SJCRH30 (cell line): Measurements from ENCODE around the gene NFXL1. TPM values are rescaled to one million over a fixed set of nuclear protein-coding genes. Genes with fewer than 3 reads are reported as not detected.
"Not testable (repeated sequence)": the region's sequence is repeated elsewhere in the genome, so short reads cannot be mapped to it uniquely, and the experiment has no call there.

Experiments used
- DNase-seq, 2 experiments: peaks; one replicate each; pipeline ENCODE4 v3.0.0-alpha.2; 2015 to 2020
- H3K27ac ChIP-seq: fragments of 250-450 bp; sonication (Bioruptor Pico); 2 replicates; pipeline ENCODE4 v1.5.1; 2020; ENCODE audit warnings: mild to moderate bottlenecking, moderate library complexity
- H3K27me3 ChIP-seq: fragments of 250-450 bp; sonication (Bioruptor Pico); 2 replicates; pipeline ENCODE4 v1.5.1; 2020; ENCODE audit warnings: mild to moderate bottlenecking, moderate library complexity
- H3K36me3 ChIP-seq: fragments of 250-450 bp; sonication (Bioruptor Pico); 2 replicates; pipeline ENCODE4 v1.5.1; 2020; ENCODE audit warnings: mild to moderate bottlenecking, moderate library complexity
- H3K4me1 ChIP-seq: fragments of 250-450 bp; sonication (Bioruptor Pico); 2 replicates; pipeline ENCODE4 v1.5.1; 2020; ENCODE audit warnings: mild to moderate bottlenecking, moderate library complexity
- H3K4me3 ChIP-seq: fragments of 250-450 bp; sonication (Bioruptor Pico); 2 replicates; pipeline ENCODE4 v1.5.1; 2020; ENCODE audit warnings: mild to moderate bottlenecking, moderate library complexity
- H3K9me3 ChIP-seq: fragments of 250-450 bp; sonication (Bioruptor Pico); replicated peaks from 2 replicates; pipeline ENCODE4 v1.5.1; 2020; ENCODE audit warnings: mild to moderate bottlenecking, moderate library complexity
- total RNA-seq: library from RNA; depleted of rRNA; stranded (reverse); fragments of >200 nt; shearing (Covaris generic); gene quantifications from 2 replicates; pipeline ENCODE4 v1.2.3, GENCODE V29; 2014; rRNA removed

Gene NFXL1
- 12.4 and 12.6 TPM in 2 replicates for total RNA-seq

DNA sequence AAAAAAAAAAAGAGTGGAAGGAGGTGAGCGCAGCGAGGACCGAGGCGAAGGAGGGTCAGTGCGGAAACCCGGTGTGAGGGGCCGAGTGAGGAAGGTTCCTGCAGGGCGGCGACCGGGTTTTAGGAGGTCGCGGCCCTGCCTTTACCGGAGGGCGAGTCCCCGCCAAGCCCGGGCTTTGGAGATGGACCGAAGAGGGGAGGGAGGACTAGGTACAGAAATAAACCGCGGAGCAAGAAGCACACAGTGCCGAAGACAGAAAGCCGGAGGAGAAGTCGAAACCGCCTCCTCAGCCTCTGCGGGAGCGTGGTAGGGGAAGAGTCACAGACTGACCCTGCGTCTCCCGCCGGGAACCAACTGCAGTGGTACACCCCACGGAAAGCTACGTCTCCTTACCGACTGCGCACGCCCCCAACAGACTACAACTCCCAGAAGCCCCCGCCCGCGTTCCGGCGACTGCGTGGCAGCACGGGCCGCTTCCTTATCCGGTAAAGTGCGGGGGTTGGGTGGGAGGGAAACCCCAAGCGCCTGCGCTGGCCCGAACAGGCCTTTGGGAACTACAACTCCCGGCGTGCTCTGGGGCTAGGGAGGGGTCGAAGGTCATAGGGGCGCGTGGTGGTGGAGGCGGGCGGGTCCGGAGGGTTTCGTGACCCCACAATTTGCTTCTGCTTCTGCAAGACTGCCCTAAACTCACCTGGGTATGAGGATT, at the start of gene NFXL1:
Gene NFXL1, minus strand, starts transcription at position 364 of the 706 bp plus-strand sequence. CDS start 380 bp downstream, outside the sequence.
- Histone ChIP-seq H3K27ac (peak within 1 kb of the TSS; percentile 59), H3K36me3 (peaks cover 20% of the 10 kb centered on the region), H3K4me1 (peaks cover 4% of the 10 kb centered on the region; the same call in 1 of the 2 replicates), H3K9me3 (no peaks in the 10 kb centered on the region), H3K4me3 (peak within 1 kb of the TSS; percentile 94), H3K27me3 (no peaks in the 10 kb centered on the region)
- peak; percentile 96 to 97 for DNase-seq

DNA sequence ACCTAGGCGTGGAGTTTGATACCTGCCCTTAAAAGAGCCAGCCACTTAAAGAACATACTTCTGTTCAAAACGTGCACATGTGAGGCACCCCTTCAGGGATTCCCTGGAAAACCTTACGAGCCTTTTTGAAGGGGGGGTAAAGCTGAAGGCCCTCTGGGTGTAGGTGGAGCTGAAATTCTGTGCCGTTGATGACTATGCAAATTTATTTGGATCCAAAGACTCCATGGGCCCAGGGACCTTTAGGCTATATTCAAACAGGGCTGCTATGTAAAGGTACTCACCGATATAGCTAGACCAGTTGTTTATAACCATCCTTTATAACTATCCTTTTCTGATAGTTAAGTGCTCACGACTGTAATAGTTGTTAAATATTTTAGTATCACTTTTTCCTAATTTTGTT, 40.3 kb upstream of the NFXL1 start:
- H3K27me3 ChIP-seq = no peaks in the 10 kb centered on the region
- no peaks in the 10 kb centered on the region for H3K4me1 ChIP-seq
- no peak for DNase-seq
- no peaks in the 10 kb centered on the region for H3K9me3 ChIP-seq
- H3K27ac ChIP-seq = no peak overlapping the region
- no peaks in the 10 kb centered on the region for H3K36me3 ChIP-seq
- no peak overlapping the region for H3K4me3 ChIP-seq

DNA sequence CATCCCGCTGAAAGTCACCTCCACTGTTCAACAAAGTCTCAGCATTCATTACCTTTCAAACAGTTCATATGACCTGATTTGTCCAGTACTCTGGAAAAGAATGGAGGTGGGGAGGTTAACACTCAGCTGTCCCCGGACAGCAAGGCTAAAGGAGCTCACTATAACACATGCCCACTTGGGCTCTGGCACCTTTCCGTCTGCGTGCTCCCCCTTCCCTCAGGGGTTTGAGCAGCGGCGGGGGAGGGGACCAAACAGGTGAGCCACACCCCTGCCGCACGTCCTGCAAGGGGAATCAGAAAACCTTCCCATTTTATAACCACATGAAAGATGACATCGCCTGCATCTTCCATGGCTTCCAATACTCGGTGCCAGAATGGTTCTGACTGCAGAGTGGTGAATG, 39.9 kb upstream of the NFXL1 start:
- Histone ChIP-seq H3K9me3 (no peaks in the 10 kb centered on the region), H3K4me1 (no peaks in the 10 kb centered on the region), H3K4me3 (no peak overlapping the region), H3K27me3 (no peaks in the 10 kb centered on the region), H3K36me3 (no peaks in the 10 kb centered on the region), H3K27ac (no peak overlapping the region)
- no peak for DNase-seq

DNA sequence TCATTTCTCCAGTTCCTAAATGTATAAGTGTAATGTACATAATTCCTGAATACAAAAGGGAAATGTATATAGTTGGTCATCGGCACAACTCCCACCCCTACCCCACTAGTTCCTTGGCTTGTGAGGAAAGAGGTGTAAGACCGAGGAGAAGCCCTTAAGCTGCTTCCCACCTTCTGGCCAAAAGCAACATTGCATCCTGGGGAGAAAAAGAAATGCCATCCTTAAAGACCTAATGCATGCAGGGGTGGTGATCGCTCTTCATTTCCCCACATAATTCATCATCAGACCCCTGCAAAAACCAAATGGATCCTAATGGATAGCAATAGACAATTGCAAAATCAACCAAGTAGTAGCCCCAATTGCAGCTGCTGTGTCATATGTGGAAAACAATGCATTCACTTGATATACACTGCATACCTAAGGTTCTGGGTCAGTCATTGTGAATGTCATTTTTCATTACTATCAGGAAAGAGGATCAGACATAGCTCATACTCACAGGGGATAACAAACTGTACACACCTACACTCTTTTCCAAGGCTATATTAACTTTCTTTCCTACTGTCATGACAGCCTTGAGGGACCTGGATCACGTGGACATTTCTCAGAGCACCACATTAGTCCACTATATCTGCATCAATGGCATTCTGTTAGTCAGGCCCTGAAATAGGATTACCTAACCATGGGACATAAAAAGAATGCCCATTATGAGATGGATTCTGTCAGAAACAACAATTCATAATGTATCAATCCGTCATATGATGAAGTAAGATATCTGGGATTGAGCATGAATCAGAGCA, 31.7 kb upstream of the NFXL1 start:
- H3K4me1 ChIP-seq = no peaks in the 10 kb centered on the region
- H3K36me3 ChIP-seq = no peaks in the 10 kb centered on the region
- no peaks in the 10 kb centered on the region for H3K9me3 ChIP-seq
- H3K27ac ChIP-seq = no peak overlapping the region
- DNase-seq = no peak
- H3K27me3 ChIP-seq = no peaks in the 10 kb centered on the region
- no peak overlapping the region for H3K4me3 ChIP-seq

DNA sequence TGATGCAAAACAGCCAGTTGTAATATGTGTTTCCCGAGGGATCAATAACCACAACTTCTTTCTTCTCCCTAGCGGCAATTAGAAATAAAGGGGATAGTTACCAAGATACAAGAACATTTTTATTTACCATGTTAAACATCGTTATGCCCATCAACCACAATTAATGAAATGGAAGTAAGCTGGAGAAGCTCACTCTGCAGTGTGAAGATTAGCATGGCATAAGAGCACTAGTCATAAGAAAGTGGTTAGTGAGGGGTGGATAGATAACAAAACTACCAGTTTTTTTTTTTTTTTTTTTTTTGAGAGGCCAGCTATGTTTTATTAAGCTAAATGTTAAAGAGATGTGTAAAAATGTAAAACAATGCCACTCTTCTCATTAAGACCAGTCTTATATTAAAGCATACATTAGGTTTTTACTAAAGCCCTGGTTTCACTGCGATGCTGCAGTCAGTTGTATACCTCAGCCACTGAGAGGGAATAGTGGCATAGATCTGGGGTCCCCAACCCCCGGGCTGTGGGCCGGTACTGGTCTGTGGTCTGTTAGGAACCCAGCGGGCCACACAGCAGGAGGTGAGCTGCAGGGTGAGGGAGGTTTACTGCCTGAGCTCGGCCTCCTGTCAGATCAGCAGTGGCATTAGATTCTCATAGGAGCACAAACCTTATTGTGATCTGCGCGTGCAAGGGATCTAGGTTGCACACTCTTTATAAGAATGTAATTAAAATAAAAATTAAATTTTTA, 27.9 kb upstream of the NFXL1 start:
- no peak overlapping the region for H3K27ac ChIP-seq
- H3K27me3 ChIP-seq = no peaks in the 10 kb centered on the region
- no peak overlapping the region for H3K4me3 ChIP-seq
- H3K9me3 ChIP-seq = no peaks in the 10 kb centered on the region
- DNase-seq = no peak
- no peaks in the 10 kb centered on the region for H3K4me1 ChIP-seq
- H3K36me3 ChIP-seq = no peaks in the 10 kb centered on the region

DNA sequence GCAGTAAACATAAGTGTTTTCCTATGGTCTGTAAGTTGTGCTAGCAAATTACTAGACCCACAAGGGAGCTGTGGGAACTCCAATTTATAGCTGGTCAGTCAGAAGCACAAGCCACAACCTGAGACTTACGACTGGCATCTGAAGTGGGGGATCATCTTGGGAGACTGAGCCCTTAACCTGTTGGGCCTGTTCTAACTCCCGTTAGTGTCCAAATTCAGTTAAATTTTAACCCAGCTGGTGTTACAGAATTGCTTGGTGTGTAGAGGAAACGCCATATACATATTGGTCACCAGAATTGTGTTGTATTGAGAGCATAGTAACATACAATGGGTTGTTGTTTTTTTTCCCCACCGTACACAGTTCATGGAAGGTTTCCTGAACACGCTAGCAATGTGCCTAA, 25.1 kb upstream of the NFXL1 start:
- no peaks in the 10 kb centered on the region for H3K36me3 ChIP-seq
- no peak for DNase-seq
- no peaks in the 10 kb centered on the region for H3K27me3 ChIP-seq
- H3K4me3 ChIP-seq = no peak overlapping the region
- H3K27ac ChIP-seq = no peak overlapping the region
- H3K4me1 ChIP-seq = no peaks in the 10 kb centered on the region
- H3K9me3 ChIP-seq = no peaks in the 10 kb centered on the region

DNA sequence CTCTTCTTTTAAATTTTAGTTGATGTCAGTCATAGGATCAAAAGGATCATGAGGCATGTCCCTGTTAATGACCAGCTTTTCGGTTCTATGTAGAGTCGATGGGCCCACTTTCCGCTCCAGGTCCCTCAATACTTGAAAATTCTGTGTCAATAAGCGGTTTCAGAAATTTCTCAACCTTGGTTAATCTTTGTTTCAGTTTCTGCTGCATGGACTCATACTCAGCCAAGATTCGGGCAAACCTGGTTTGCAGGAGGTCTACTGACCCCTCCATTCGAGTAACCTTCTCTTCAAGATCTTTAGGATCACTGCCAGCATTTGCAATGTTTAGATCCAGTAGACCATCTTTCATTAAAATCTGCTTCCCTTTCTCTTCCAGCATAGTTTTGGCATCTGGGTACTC, 22.0 kb upstream of the NFXL1 start:
- Histone ChIP-seq H3K4me3 (no peak overlapping the region), H3K27me3 (no peaks in the 10 kb centered on the region; the same call in 1 of the 2 replicates), H3K27ac (no peak overlapping the region), H3K36me3 (no peaks in the 10 kb centered on the region), H3K4me1 (no peaks in the 10 kb centered on the region), H3K9me3 (no peaks in the 10 kb centered on the region)
- DNase-seq = no peak

DNA sequence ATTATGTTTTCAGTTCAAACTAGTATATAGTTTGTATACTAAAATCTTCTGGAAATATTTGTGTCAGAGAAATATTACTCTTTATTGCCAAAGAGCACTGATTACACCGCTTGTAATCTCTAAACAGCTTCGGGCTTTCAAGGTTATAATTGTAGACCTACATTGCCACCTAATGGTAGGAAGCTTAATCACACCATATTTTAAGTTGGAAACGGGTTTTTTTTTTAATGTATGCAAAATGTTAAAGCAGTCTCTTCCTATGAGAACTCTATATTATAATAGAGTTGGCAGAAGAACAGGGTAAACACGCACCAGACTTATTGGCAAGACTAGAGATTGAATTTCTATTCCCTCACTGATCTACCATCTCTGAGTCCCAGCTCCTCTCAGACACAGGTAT, 19.5 kb upstream of the NFXL1 start:
- peak in 1 of 2 experiments; percentile 59 for DNase-seq
- no peaks in the 10 kb centered on the region; the same call in 1 of the 2 replicates for H3K27me3 ChIP-seq
- H3K9me3 ChIP-seq = no peaks in the 10 kb centered on the region

DNA sequence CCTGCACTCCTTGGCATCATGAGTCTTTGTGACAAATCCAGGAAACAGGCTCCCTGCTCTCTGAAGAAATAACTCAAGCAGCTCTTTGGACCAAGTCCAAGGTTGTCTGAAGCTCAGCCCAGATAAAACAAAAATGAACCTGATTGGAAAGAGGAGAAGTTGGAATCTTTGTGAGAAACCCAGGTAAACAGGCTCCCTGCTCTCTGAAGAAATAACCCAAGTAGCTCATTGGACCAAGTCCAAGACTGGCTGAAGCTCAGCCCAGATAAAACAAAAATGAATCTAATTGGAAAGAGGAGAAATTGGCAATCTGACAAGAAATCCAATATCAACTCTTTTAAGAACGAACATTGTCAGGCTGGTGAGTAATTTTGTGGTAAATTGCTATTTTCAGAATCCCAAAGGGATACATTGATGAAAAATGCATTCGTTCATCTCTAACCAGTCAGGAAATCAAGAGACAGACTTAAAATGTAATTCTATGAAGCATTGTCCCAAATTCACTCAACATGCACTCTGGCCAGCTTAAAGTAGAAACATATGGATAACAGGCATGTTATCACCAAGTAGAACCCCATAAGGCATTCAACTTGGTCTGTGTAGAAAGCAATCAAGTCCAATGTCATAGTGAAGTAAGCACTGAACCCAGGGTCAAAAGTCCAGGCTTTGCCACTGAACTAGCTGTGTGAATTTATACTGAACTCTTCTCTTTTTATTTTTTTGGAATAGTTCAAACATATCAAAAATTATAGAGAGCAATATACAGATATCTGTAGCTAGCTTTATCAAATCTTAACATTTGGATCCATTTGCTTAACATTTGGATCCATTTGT, 16.8 kb upstream of the NFXL1 start:
- DNase-seq = no peak
- Histone ChIP-seq H3K4me3 (no peak overlapping the region), H3K27me3 (no peaks in the 10 kb centered on the region; the same call in 1 of the 2 replicates), H3K36me3 (no peaks in the 10 kb centered on the region), H3K4me1 (no peaks in the 10 kb centered on the region), H3K9me3 (no peaks in the 10 kb centered on the region), H3K27ac (no peak overlapping the region)

More for the DNA sequence above, 19.5 kb upstream of the NFXL1 start:
- H3K36me3 ChIP-seq = no peaks in the 10 kb centered on the region
- H3K27ac ChIP-seq = no peak overlapping the region
- no peak overlapping the region for H3K4me3 ChIP-seq
- no peaks in the 10 kb centered on the region for H3K4me1 ChIP-seq

DNA sequence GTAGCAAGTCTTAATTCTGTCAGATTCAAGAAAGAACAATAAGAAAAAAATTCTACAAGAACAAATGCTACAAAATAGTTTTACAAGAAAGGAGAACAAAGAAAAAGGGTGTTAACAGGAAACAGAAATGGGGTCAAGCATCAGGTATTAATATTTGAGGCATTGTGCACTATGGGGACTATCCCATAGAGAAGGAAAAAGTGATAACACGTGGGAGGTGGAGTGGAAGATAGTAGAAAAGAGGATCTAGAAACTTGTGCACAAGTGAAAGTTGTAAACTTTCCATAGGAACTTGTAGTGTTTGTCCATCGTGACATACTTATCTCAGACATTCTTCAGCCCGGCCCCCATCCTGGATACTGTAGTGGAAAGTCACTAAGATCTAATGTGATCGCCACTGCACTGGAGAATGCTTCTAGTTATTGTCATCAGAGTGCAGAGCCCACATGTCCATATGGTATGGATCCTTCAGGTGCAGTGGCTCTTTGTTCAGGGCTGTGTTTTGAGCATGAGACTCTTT, 15.4 kb upstream of the NFXL1 start:
- no peaks in the 10 kb centered on the region for H3K36me3 ChIP-seq
- no peaks in the 10 kb centered on the region; the same call in 1 of the 2 replicates for H3K27me3 ChIP-seq
- no peak overlapping the region for H3K4me3 ChIP-seq

DNA sequence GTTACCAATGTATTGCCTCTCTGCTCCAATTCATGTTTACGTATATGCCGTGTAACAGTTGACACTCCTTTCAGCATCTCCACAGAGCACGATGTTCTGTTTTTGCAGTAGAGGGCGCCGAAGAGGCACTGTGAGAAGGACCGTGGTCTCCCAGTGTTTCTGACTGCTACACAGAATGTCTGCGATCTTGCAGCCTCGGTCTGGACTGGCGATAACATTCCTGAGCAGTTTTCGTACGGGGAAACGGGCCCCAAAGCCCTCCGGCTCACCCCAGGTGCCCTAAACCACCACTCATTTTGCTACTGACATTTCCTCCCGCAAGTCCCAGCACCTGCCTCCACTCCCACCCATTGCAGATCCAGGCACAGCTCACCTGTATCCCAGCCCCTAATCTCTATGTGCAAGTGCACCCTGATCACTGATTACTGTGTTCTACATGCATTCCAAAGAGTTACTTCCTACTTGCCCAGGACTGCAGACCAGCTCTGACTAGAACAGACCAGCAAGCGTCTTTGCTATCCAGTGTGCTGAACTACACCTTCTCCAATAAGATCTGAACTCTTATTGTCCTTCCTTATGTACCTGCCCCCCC, 12.4 kb upstream of the NFXL1 start:
- H3K4me3 ChIP-seq = no peak overlapping the region
- peak; percentile 46 to 68 for DNase-seq

More for the DNA sequence above, 15.4 kb upstream of the NFXL1 start:
- Histone ChIP-seq H3K4me1 (no peaks in the 10 kb centered on the region), H3K9me3 (no peaks in the 10 kb centered on the region), H3K27ac (no peak overlapping the region)
- no peak for DNase-seq

DNA sequence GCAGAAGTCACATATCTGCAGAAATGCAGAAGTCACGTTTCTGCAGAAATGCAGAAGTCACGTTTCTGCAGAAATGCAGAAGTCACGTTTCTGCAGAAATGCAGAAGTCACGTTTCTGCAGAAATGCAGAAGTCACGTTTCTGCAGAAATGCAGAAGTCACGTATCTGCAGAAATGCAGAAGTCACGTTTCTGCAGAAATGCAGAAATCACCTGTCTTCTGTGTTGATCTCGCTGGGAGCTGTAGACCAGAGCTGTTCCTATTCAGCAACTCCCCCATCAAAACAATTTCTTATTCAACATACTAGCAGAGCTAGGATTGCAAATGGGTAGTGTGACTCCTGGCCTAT, 8.9 kb upstream of the NFXL1 start:
- DNase-seq, H3K27me3 ChIP-seq, H3K27ac ChIP-seq, H3K9me3 ChIP-seq, H3K36me3 ChIP-seq, H3K4me1 ChIP-seq, H3K4me3 ChIP-seq: not testable (repeated sequence)

More for the DNA sequence above, 12.4 kb upstream of the NFXL1 start:
- Histone ChIP-seq H3K27me3 (no peaks in the 10 kb centered on the region), H3K27ac (no peak overlapping the region), H3K4me1 (no peaks in the 10 kb centered on the region), H3K9me3 (no peaks in the 10 kb centered on the region), H3K36me3 (no peaks in the 10 kb centered on the region)

DNA sequence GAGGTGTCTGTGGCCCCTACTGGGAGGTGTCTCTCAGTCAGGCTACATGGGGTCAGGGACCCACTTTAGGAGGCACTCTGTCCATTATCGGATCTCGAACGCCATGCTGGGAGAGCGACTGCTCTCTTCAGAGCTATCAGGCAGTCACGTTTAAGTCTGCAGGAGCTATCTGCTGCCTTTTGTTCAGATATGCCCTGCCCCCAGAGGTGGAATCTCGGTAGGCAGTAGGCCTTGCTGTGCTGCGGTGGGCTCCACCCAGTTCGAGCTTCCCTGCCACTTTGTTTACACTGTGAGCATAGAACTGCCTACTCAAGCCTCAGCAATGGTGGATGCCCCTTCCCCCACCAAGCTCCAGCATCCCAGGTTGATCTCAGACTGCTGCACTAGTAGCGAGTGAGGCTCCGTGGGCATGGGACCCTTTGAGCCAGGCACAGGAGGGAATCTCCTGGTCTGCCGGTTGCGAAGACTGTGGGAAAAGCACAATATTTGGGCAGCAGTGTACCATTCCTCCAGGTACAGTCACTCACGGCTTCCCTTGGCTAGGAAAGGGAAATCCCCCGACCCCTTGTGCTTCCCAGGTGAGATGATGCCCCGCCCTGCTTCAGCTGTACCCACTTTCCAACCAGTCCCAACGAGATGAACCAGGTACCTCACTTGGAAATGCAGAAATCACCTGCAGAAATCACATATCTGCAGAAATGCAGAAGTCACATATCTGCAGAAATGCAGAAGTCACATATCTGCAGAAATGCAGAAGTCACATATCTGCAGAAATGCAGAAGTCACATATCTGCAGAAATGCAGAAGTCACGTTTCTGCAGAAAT, 8.3 kb upstream of the NFXL1 start:
- DNase-seq, H3K36me3 ChIP-seq, H3K4me3 ChIP-seq, H3K4me1 ChIP-seq, H3K9me3 ChIP-seq, H3K27me3 ChIP-seq, H3K27ac ChIP-seq: not testable (repeated sequence)
